Kidney glomerular epithelial cell (primary cell): Measurements from ENCODE around the gene MACROD2.
"Not testable (repeated sequence)": the region's sequence is repeated elsewhere in the genome, so short reads cannot be mapped to it uniquely, and the experiment has no call there.

Experiments
- DNase-seq: peaks from one replicate; lab custom pipeline; 2025; lab: John Stamatoyannopoulos, UW

MACROD2 gene

DNA sequence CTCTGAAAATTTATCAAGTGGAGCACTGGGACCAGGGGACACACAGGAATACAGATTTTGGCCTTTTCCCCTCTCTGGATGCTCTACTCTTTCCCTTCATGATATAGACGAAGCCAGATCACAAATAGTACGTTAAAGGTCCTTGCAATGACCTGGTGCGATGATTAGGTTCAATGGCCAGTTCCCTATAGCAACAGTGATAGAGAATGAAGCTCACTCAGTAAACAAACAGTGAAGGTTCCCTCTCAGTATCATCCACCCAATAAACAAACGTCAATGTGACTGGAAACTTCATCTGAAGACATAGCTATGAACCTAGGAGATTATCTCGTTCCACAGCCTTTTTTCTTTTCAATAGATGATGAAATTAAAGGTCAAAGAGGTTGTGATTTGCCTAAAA, 1981.7 kb downstream of the MACROD2 start:
- no peak for DNase-seq

DNA sequence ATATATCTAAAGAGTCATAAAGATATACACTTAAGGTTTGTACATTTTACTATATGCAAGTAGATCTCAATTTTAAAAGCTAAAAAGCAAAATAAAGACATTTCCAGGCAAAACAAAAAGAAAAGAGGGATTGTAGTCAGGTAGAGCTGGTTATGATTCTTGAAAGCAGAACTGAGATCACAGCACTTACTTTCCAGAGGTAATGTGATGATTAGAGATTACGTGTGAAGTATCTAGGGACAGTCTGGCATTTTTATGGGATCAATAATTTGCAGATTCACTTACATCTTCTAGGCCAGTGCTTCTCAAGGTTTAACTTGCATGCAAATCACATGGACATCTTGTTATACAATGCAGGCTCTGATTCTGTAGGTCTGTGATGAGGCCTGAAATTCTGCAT, 1982.4 kb downstream of the MACROD2 start:
- DNase-seq, result no peak

DNA sequence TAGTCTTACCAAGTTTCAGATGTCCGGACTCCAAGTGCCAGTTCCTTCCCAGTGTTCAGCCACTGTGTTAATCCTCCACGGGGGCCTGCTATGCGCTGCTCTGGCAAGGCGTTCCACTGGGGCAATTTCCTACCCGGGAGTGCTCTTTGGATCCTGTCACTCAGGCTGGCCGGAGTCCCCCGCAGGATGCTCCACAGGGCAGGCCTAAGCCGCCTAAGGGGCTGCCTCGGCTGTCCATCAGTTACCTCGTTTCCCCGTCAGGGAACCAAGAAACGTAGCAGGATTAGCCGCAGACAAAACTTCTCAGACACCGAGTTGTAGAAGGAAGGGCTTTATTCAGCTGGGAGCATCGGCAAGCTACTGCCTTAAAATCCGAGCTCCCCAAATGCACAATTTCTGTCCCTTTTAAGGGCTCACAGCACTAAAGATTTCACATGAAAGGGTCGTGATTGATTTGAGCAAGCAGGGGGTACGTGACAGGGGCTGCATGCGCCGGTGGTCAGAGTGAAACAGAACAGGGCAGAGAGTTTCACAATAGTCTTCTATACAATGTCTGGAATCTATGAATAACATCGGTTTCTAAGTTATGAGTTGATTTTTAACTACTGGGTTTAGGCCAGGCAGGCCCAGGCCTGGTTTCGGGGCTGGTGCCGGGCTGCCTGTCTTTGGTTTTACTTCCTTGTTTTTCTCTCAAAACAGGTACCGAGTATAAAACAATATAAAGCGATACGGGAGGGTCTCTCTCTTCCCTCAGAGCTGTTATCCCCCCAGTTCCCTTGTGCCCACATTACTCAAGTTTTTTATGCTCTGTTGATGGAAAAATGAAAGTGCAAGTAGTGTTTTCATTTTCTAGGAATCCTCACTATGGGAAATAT, 1990.4 kb downstream of the MACROD2 start:
- not testable (repeated sequence) for DNase-seq

DNA sequence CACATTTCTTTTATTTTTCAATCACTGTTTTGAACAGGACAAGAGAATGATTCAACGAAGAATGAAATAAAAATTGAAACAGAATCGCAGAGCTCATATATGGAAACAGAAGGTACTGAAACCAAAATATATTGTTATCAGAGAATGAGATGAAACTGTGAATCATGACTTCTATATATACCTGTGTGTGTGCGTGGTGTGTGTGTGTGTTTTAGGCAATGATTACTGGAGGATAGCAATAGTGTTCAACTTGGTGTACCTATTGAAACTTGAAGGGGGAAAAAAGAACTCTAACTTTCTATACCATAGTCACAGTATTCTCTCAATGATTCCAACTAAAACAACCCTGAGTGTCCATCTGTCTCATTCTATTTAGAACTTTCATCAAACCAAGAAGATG, 1991.4 kb downstream of the MACROD2 start:
- DNase-seq, result no peak

DNA sequence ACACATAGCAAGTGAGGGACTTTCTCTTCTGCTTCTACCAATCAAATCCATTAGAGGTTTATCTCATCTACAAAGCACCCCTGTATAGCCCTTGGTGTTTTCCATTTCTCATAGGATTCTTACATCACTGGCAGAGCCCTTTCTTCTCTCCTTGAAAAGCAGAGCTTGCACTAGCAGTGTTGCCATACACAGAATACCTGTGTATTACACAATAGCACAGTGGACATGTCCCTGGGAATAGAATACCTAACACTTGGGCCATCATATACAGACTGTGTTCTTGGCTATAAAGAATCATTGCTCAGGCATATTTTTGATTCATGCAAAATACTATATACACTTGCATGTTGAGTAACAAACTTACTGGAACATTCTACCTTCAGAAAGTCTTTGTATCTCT, 1996.0 kb downstream of the MACROD2 start:
- DNase-seq, result no peak

DNA sequence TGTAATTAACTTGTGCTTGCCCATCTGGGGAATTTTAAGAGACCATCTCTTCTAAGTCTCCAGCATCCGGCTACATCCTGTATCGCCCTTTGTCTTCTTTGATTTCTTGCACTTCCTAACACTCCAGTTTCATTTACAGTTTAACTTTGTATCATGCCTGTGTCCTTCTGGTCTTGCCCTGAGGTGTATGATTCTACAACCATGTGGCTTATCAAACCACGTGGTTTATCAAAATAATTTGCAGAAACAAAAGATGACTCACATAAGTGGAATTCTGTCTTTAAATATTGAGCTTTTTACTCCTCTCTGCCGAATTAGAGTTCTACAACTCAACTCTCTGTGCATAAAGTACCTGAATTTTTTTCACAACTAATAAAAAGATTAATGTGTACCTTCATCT, 1997.2 kb downstream of the MACROD2 start:
- DNase-seq, result peak; percentile 6

DNA sequence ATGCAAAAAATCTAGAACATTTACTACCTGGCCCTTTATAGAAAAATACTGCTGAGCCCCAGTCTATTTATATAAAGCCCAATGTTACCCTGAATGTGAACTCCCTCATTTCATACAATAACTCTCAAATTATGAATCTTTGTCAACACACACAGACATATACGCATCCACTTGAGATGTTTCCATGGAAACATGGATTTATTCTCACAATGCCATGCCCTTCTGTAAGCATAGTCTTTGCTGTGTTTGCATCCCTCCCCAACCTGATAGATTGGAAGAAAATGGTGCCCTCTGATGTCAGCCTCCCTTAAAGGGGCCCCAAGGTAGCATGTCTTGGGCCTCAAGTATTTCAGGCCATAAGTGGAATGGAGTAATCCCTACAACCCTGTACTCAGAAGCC, 2004.8 kb downstream of the MACROD2 start:
- DNase-seq, result no peak

DNA sequence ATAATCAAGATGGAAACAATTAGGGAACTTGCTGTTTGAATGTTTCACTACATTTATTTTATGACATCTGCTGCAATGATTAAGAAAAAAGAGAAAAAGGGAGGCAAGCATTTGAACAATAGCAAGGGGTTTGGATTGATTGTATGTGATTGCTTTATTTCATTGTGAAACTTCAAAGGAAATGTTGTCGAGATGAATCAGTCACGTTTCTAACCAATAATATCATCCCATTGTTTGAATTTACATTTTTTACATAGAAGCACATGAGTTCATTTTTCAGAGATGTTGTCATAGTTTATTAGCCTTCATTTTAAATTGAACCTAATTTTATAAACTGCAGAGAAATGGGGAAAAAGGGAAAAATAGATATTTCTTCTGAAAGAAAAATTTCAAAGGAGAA, 2006.0 kb downstream of the MACROD2 start:
- no peak for DNase-seq

DNA sequence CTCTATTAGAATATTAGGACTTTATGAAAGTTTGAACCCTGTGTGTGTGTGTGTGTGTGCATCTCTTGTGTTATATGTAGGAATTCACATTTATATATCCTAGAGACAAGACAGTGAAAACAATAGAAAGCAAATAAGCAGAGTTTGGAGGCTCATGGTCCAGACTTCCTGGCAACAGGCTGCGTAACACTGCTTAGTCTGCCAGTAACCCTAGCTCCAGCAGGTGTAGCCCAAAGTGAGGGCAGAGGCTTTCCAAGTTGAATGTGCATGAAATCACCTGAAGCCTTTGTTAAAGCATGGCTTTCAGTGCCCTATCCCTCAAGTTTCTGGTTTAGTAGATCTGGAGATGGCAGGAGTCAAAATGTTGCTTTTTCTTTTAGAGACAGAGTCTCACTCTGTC, 2008.0 kb downstream of the MACROD2 start:
- no peak for DNase-seq

DNA sequence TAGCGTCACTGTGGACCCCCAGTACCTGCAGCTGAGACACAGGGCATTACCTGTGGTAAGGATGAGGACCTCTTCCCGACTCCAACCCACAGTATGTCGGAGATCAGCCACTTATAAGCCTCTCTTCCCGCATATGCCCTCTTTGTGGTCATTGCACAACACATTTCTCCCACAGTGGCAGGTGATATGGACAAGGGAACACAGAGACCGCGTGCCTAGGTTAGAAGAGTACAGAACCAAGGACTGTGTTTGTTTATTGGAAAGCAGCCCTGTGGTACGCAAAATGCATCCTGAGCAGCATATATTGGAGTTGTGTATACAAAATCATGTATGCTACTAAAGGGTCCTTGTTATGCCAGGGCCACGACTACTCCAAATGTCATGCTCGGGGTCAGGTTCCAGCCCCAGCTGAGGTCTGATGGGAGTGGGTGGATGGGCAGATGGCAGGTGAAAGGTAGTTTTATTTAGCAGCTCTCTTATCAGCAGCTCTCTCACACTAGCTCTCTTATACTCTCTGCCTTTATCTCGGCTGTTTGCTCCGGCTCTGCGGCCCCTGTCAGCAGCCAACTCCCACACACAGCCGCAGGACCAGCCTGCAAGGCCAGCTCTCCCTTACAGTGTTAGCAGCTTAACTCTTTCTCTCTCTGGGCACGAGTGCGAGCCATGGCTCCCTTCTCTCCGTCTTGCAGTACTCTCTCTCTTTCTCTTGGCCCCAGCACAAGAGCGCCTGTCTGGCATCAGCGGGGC, 2009.0 kb downstream of the MACROD2 start:
- DNase-seq, result no peak

DNA sequence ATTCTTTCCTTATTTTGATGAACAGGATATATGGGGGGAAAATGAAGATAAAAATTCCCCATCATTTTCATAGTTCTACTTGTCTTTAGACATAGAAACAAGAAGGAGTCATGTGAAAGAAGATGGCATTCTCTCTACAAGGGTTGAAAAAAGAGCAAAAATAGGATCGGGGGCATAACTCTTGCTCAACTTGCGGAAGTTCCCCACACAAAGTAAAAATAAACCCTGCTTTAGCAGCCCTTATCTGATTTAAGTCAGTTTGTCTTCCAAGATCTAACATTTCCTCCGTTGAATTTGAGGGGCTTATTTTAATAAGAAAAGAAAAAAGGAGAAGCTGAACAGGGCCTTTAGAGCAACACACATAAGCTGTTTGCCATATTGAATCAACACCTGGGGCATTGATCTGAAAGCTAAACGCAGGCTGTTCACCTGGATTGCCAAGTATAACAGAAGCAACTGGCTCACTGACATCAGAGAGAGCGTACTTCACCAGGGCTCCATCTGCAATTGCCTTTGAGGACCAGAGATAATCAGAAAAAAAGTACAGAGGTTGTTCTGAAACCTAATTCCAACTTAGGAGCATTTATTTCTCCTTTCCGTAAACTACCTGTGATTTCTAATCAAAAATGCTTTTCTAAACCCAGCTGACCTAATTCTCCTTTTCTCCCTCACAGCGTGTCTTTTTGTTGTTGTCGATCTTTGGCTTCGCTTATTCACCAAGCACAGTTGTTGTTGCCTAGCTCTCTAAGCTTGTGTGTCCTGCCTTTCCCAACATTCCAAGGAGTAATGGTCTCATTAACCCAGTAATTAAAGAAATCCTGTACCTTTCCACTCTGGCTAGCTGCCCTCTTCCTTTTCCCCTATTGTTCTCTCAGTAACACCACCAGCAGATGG, 2010.0 kb downstream of the MACROD2 start:
- no peak for DNase-seq

DNA sequence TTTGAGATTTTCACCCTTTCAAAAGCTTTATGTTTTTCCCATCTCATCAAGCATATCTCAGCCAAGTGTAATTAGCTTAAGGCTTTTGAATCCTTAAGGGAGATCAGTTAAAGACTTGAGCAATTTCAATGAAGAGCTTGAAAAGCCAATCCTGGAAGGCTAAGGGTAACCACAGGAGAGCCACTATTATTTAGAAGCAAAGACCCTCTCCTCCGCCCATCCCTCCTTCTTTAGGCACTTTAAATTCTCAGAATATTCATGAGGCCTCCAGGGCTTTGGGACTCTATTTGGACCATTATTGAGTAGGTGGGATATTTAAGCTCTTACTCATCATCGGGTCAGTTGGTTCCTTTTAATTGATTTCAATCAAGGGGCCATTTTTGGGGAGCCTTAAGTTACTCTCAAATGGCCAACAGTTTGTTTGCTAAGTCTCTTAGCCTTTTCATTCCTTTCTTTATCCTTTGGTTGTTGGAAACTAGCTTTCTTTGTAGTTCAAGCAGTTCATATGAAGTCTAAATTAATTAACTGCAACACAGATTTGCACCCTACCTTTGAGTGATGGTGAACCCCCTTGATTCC, 2010.7 kb downstream of the MACROD2 start:
- DNase-seq, result no peak

DNA sequence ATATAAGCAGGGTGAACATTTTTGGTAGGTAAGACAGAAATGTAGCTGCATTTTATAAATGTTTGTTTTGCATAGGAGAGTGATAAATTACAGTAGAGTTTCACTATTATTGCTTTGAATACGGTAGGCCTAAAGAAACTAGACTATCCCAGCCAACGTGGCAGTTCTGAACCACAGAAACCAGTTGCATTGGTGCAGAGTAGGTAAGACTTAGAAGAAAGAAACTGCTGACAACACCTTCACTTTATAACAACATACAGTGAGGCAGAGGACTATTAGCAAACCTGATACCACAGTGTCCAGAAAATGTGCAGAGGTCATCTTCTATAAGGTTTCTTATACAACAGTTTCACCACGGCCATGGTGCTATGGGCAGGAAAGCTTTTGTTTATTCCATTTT, 2011.8 kb downstream of the MACROD2 start:
- DNase-seq, result no peak

DNA sequence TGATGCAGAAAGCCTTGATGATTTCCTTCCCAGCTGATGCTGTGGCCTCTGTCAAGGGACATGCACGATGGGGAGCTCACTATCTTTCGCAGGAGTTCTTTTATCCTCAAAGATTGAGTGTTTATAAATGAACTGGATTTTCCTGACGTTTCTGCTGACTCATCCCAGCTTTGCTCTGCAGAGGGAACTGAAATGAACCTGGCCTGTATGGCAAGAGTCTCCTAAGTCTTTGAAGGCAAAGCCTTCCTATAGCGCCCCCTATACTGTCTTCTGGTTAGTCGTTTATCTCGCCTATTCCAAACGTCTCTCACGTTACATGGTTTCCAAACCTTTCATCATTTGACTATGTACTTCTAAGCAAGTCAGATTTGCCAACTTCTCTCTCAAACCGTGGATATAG, 2012.6 kb downstream of the MACROD2 start:
- no peak for DNase-seq

DNA sequence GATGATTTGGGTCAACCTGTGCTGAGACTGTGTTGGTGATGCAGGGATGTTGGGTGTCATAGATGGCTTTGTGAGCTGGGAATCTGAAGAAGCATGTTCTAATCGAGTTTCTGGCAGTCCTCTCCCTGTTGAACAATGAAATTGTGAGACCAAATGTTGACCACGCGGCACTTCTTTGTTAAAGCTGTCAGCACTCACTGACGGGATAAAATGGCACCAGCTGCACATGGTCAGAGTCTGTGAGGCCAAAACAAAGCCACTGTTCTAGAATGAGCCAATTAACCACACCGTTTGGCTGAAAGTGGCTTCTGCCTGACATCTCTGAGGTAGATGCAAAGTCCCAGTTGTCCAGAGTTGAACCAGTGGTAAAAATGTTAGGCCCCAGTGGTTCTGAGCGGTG, 2015.7 kb downstream of the MACROD2 start:
- no peak for DNase-seq

DNA sequence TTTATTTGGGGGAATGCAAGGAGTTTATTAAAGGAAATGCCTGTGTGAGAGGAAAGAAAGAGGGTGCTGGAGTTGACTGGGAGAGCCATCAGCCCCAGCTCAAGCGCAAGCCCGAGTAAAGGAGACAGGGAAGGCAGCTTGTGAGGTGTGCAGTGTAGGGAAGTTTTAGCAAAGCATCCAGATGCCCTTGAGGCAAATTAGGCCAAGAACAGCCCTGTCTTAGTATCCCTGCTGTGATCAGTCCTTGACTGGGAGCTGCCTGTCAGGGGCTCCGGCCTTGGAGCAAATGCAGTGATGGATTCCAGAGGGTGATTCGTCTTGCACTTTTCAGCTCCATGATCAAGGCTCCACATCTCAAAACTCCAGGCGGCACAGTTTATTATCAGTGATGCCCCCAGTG, 2016.2 kb downstream of the MACROD2 start:
- DNase-seq, result no peak

DNA sequence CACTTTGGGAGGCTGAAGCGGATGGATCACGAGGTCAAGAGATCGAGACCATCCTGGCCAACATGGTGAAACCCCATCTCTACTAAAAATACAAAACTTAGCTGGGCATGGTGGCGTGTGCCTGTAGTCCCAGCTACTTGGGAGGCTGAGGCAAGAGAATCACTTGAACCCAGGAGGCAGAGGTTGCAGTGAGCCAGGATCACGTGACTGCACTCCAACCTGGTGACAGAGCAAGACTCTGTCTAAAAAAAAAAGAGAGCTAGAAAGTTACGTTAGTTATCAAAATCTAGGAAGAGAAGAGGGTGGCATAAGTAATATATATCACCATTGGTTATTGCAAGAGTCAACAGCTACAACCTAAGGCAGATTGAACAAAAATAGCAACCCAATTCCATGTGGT, 2017.6 kb downstream of the MACROD2 start:
- not testable (repeated sequence) for DNase-seq

DNA sequence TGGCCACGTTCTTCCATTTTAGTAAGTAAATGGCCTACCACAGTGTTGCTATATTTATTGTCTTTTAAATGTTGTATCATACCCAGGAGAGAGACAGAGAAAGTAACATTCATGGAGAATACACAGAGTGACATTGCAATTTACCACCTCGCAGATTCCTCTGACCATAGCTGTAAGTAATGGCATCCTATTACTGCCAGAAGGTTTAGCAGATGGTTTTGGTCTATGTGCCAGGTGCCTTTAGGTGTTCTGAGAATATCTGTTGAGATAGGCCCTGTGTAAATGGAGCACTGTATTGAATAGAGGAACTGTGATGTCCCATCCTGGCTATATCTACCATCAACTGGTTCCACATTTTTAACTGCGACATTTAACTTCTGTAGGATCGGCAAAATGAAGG, 2018.3 kb downstream of the MACROD2 start:
- DNase-seq, result no peak

DNA sequence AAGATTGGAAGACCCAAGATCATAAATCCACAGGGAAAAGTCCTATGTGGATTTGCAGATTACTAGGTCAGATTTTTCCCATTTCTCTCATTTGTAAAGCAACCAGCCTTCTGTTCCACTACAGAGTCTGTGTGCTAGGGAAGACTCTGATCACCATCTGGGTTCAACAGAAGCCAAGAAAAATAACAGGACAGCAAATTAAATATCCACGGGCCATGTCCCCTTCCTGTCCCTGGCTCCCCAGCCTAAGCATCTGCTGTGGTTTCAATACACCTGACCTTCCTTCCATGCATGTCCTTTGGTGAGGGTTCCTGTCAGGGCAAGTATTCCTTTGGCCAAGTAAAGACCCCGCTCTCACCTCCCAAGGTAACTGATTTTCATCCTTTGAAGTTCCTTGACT, 2019.1 kb downstream of the MACROD2 start:
- no peak for DNase-seq

DNA sequence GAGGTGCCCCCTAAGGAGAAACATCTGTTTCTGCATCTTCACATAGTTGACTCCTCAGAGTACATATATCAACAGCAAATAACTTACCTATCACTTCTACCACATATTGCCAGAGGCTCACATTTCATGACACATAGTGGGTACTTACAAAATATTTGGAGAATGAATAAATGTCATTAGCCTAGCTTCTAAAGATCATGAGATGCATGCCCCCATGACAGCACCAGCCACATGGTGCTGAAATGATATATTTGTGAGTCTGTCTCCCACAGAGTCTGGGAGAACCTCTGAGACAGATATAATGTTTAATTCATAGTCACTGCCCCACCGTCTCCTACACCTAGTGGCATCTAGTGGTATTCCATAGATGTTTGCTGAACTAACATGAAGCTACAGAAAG, 2022.3 kb downstream of the MACROD2 start:
- DNase-seq, result no peak

DNA sequence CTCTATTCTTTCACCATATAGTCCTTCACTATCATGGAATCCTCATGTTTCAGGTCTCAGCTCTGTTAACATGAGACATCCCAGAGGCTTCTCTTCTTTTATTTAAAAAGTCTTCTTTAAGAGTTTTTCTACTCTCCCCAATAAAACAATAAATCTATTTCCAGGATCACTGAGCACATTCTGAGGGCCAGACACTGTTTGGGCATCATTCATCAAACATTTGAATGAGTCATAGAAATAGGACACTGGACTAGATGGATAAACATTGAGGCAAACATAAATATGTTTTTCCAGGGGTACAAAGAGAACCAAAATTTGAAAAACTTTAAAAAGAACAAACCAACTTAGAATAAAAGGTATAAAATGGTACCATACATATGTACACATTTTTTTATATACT, 2023.6 kb downstream of the MACROD2 start:
- DNase-seq, result peak; percentile 21

DNA sequence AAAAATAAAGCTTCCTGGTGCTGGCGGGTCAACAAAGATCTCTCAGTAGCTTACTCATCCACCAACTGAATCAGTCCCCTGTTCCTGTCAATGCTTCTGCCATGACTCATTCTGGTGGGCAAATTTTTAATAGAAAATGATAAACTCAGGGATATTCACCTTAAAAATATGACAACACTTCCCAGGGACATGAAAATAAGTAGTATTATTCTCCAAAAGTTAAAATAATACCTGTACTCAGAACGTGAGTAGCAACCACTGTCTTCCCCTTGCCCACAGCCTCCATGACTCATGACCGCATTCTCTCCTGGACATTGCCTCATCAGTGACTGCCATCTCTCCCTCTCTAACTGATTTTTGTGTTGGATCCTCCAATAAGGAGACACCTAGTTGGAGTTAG, 2025.7 kb downstream of the MACROD2 start:
- DNase-seq, result peak; percentile 78
